ENCODE data around the gene GRM8.

DNA sequence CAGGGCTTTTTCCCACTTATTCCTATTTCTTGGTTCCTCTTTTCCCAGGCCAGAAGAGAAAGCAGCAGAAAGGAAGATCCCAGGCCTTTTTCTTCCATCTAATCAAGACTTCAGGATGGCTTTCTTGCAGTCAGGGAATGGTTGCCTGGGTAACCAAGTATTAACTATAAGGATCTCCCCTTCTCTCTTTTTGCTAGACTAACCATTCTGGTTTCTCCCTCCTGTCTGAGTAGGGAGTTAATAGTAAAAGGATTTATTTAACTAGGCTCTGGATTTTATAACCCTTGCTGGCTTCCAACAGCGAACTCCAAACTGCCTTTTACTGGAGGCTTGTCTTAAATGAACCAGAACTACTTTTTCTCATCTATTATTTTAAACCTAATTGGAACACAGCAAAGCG lies 90.4 kb downstream of the GRM8 start:
- TF ChIP-seq, protein P1, sequence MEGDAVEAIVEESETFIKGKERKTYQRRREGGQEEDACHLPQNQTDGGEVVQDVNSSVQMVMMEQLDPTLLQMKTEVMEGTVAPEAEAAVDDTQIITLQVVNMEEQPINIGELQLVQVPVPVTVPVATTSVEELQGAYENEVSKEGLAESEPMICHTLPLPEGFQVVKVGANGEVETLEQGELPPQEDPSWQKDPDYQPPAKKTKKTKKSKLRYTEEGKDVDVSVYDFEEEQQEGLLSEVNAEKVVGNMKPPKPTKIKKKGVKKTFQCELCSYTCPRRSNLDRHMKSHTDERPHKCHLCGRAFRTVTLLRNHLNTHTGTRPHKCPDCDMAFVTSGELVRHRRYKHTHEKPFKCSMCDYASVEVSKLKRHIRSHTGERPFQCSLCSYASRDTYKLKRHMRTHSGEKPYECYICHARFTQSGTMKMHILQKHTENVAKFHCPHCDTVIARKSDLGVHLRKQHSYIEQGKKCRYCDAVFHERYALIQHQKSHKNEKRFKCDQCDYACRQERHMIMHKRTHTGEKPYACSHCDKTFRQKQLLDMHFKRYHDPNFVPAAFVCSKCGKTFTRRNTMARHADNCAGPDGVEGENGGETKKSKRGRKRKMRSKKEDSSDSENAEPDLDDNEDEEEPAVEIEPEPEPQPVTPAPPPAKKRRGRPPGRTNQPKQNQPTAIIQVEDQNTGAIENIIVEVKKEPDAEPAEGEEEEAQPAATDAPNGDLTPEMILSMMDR (IDR thresholded peaks at IDR 0.05), result no peak
- TF ChIP-seq POLR2A (IDR thresholded peaks at IDR 0.05) (no peak), POLR2AphosphoS5 (IDR thresholded peaks at IDR 0.05) (no peak), EP300 (IDR thresholded peaks at IDR 0.05) (no peak)

Measured in suprapubic skin (tissue), 4 donors.